HG02885 (cell line): Measurements from ENCODE around the gene GIMAP8.
"Not testable (repeated sequence)": the region's sequence is repeated elsewhere in the genome, so short reads cannot be mapped to it uniquely, and the experiment has no call there.

Experiments
- ATAC-seq: cut with Tn5 transposase; IDR thresholded peaks from one replicate; pipeline ENCODE4 v1.9.1; 2021; ENCODE audit warnings: mild to moderate bottlenecking; ENCODE audit not compliant: unreplicated experiment, poor library complexity

The GIMAP8 gene

GRCh38 chr7:150458756-150459155 lies 8.3 kb downstream of the GIMAP8 start:
- ATAC-seq: no peak

GRCh38 chr7:150461520-150461919 lies 11.1 kb downstream of the GIMAP8 start:
- ATAC-seq: no peak

GRCh38 chr7:150462413-150462812 lies 12.0 kb downstream of the GIMAP8 start:
- no peak for ATAC-seq

- ATAC-seq: no peak
Measured at GRCh38 chr7:150463461-150463860, 13.0 kb downstream of the GIMAP8 start.

- ATAC-seq: no peak
Measured at GRCh38 chr7:150464962-150465361, 14.5 kb downstream of the GIMAP8 start.

GRCh38 chr7:150465414-150465813 lies 15.0 kb downstream of the GIMAP8 start:
- no peak for ATAC-seq

GRCh38 chr7:150466477-150466876 lies 16.0 kb downstream of the GIMAP8 start:
- no peak for ATAC-seq

- no peak for ATAC-seq
Measured at GRCh38 chr7:150468241-150468640, 17.8 kb downstream of the GIMAP8 start.

GRCh38 chr7:150471886-150472285 lies 21.5 kb downstream of the GIMAP8 start:
- ATAC-seq: no peak

GRCh38 chr7:150473902-150474301 lies 23.5 kb downstream of the GIMAP8 start:
- ATAC-seq: no peak

- ATAC-seq: no peak
Measured at GRCh38 chr7:150476285-150476684, 25.9 kb downstream of the GIMAP8 start.

- no peak for ATAC-seq
Measured at GRCh38 chr7:150476819-150477631, 26.6 kb downstream of the GIMAP8 start.

- no peak for ATAC-seq
Measured at GRCh38 chr7:150479023-150479716, 28.7 kb downstream of the GIMAP8 start.

GRCh38 chr7:150481186-150481920 lies 30.9 kb downstream of the GIMAP8 start:
- no peak for ATAC-seq

- no peak for ATAC-seq
Measured at GRCh38 chr7:150481922-150482321, 31.5 kb downstream of the GIMAP8 start.

GRCh38 chr7:150483514-150483913 lies 33.1 kb downstream of the GIMAP8 start:
- ATAC-seq: not testable (repeated sequence)

GRCh38 chr7:150484071-150484470 lies 33.6 kb downstream of the GIMAP8 start:
- not testable (repeated sequence) for ATAC-seq

GRCh38 chr7:150487625-150488024 lies 37.2 kb downstream of the GIMAP8 start:
- ATAC-seq: no peak

- no peak for ATAC-seq
Measured at GRCh38 chr7:150489782-150490181, 39.4 kb downstream of the GIMAP8 start.

GRCh38 chr7:150493442-150493841 lies 43.0 kb downstream of the GIMAP8 start:
- ATAC-seq: not testable (repeated sequence)

GRCh38 chr7:150502519-150502918 lies 52.1 kb downstream of the GIMAP8 start:
- ATAC-seq: no peak
